ENCODE results near the gene NPR2.

The NPR2 gene

DNA sequence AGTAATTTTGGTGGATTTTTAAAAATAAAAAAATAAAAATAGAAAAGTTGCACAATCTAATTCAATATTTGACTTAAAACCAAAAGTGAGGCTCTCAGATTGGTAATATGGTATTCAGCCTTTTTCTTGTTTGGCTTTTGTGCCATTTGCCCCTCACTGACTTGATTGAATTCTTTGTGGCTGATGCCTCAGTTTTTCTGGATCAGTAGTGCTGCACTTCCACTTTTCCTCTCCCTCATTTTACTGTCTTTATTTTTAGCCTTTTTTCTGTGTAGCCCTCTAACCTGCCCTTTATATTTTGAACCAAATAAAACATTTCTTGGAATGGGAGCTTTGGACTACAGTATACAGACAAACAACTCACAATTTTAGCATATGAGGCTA, 33.5 kb upstream of the NPR2 start:
- TF ChIP-seq, protein P1, sequence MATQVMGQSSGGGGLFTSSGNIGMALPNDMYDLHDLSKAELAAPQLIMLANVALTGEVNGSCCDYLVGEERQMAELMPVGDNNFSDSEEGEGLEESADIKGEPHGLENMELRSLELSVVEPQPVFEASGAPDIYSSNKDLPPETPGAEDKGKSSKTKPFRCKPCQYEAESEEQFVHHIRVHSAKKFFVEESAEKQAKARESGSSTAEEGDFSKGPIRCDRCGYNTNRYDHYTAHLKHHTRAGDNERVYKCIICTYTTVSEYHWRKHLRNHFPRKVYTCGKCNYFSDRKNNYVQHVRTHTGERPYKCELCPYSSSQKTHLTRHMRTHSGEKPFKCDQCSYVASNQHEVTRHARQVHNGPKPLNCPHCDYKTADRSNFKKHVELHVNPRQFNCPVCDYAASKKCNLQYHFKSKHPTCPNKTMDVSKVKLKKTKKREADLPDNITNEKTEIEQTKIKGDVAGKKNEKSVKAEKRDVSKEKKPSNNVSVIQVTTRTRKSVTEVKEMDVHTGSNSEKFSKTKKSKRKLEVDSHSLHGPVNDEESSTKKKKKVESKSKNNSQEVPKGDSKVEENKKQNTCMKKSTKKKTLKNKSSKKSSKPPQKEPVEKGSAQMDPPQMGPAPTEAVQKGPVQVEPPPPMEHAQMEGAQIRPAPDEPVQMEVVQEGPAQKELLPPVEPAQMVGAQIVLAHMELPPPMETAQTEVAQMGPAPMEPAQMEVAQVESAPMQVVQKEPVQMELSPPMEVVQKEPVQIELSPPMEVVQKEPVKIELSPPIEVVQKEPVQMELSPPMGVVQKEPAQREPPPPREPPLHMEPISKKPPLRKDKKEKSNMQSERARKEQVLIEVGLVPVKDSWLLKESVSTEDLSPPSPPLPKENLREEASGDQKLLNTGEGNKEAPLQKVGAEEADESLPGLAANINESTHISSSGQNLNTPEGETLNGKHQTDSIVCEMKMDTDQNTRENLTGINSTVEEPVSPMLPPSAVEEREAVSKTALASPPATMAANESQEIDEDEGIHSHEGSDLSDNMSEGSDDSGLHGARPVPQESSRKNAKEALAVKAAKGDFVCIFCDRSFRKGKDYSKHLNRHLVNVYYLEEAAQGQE (IDR thresholded peaks at IDR 0.05; ENCODE audit: insufficient read depth in 1 of 2, low read depth in 2 of 2, low read length in 2 of 2): no peak
- no peak for TF ChIP-seq POLR2AphosphoS5 (IDR thresholded peaks at IDR 0.05; ENCODE audit: low read depth, low read length)
- no peak for TF ChIP-seq TAF1 (IDR thresholded peaks at IDR 0.05; ENCODE audit: borderline replicate concordance, insufficient read depth, low read length)

GRCh38 chr9:35758475-35759050, 32.8 kb upstream of the NPR2 start:
- TF ChIP-seq POLR2AphosphoS5 (IDR thresholded peaks at IDR 0.05; ENCODE audit: low read depth, low read length) (no peak), SIN3A (IDR thresholded peaks at IDR 0.05; ENCODE audit: borderline replicate concordance, insufficient read depth, low read length) (no peak), FOXP2 (optimal IDR thresholded peaks at IDR 0.05; ENCODE audit: borderline replicate concordance, extremely low read depth, extremely low read length, insufficient read depth) (no peak), TAF1 (IDR thresholded peaks at IDR 0.05; ENCODE audit: borderline replicate concordance, insufficient read depth, low read length) (no peak)
- TF ChIP-seq, protein P1 (IDR thresholded peaks at IDR 0.05; ENCODE audit: insufficient read depth in 1 of 2, low read depth in 2 of 2, low read length in 2 of 2): no peak

DNA sequence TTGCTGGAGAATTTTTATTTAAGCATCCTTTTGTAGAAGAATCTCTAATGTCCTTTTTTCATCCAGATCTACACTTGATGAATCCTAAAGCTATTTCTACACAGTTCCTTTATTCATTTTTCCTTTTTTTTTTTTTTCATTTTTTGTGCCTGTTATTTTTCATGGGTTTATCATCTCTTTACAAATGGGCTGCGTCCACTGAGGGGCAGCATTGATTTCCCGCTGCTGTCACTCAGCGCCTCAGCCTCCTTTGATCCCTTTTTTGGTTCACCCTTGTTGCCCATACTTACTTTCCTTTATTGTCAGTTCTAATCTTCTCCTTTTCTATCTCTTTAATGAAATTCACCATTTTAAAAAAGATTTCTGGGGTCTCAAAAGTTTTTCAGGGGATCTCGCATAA, 31.6 kb upstream of the NPR2 start:
- TF ChIP-seq FOXP2 (optimal IDR thresholded peaks at IDR 0.05; ENCODE audit: borderline replicate concordance, extremely low read depth, extremely low read length, insufficient read depth) (no peak), SIN3A (IDR thresholded peaks at IDR 0.05; ENCODE audit: borderline replicate concordance, insufficient read depth, low read length) (no peak)

GRCh38 chr9:35760651-35761050, 30.7 kb upstream of the NPR2 start:
- TF ChIP-seq TAF1 (IDR thresholded peaks at IDR 0.05; ENCODE audit: borderline replicate concordance, insufficient read depth, low read length): no peak
- no peak for TF ChIP-seq SIN3A (IDR thresholded peaks at IDR 0.05; ENCODE audit: borderline replicate concordance, insufficient read depth, low read length)
- TF ChIP-seq POLR2AphosphoS5 (IDR thresholded peaks at IDR 0.05; ENCODE audit: low read depth, low read length): no peak
- TF ChIP-seq, protein P1 (IDR thresholded peaks at IDR 0.05; ENCODE audit: insufficient read depth in 1 of 2, low read depth in 2 of 2, low read length in 2 of 2): no peak

- TF ChIP-seq TAF1 (IDR thresholded peaks at IDR 0.05; ENCODE audit: borderline replicate concordance, insufficient read depth, low read length): no peak
- TF ChIP-seq, protein P1 (IDR thresholded peaks at IDR 0.05; ENCODE audit: insufficient read depth in 1 of 2, low read depth in 2 of 2, low read length in 2 of 2): no peak
- TF ChIP-seq SIN3A (IDR thresholded peaks at IDR 0.05; ENCODE audit: borderline replicate concordance, insufficient read depth, low read length): no peak
- no peak for TF ChIP-seq POLR2AphosphoS5 (IDR thresholded peaks at IDR 0.05; ENCODE audit: low read depth, low read length)
- no peak for TF ChIP-seq FOXP2 (optimal IDR thresholded peaks at IDR 0.05; ENCODE audit: borderline replicate concordance, extremely low read depth, extremely low read length, insufficient read depth)
Measured at GRCh38 chr9:35763181-35763580, 28.2 kb upstream of the NPR2 start.

All from PFSK-1 (cell line).